A673 (cell line): ENCODE measurements around the gene WNT3. TPM values are rescaled to one million over a fixed set of nuclear protein-coding genes. Genes with fewer than 3 reads are reported as not detected.

Source experiments
- BruUV-seq: library from RNA; stranded (reverse); fragments of 400-500 nt; replicated peaks from 2 replicates; lab custom pipeline; 2021; lab: Mats Ljungman, UMichigan
- CTCF ChIA-PET: fragments of 300-600 bp; sonication (Branson Sonifier 250); formaldehyde crosslinking; loops from one replicate; lab custom pipeline; 2022; ENCODE audit warnings: antibody characterized with exemption; lab: Charles Lee
- POLR2A ChIA-PET: fragments of 300-600 bp; sonication (Branson Sonifier 250); formaldehyde crosslinking; loops from one replicate; lab custom pipeline; 2022; ENCODE audit warnings: antibody characterized with exemption; ENCODE audit not compliant: low non-redundant PET; lab: Charles Lee
- DNase-seq: peaks from one replicate; pipeline ENCODE4 v3.0.0-alpha.2; 2015; ENCODE audit warnings: low spot score
- H3K27ac ChIP-seq: fragments of 200-600 bp; sonication (generic); 2 replicates; pipeline ENCODE4 v1.5.1; 2016; ENCODE audit warnings: mixed run types, low read depth, mild to moderate bottlenecking, mixed read lengths, antibody characterized with exemption, low read length; ENCODE audit not compliant: poor library complexity, severe bottlenecking
- H3K27me3 ChIP-seq: fragments of 200-600 bp; sonication (generic); replicated peaks from 2 replicates; pipeline ENCODE4 v1.6.1; 2017; ENCODE audit warnings: mixed run types, low read depth, mild to moderate bottlenecking, mixed read lengths, antibody characterized with exemption, low read length; ENCODE audit not compliant: insufficient read depth, poor library complexity
- H3K36me3 ChIP-seq: fragments of 200-600 bp; sonication (generic); 2 replicates; pipeline ENCODE4 v1.6.1; 2016; ENCODE audit warnings: mixed run types, mild to moderate bottlenecking, mixed read lengths, antibody characterized with exemption, low read length; ENCODE audit not compliant: insufficient read depth, poor library complexity, severe bottlenecking
- H3K4me1 ChIP-seq: fragments of 200-600 bp; sonication (generic); 2 replicates; pipeline ENCODE4 v1.6.1; 2017; ENCODE audit warnings: mixed run types, mild to moderate bottlenecking, mixed read lengths, antibody characterized with exemption, low read length; ENCODE audit not compliant: insufficient read depth, poor library complexity, severe bottlenecking
- H3K4me3 ChIP-seq: fragments of 200-600 bp; sonication (generic); 2 replicates; pipeline ENCODE4 v1.5.1; 2016; ENCODE audit warnings: low read depth, mixed run types, mild to moderate bottlenecking, mixed read lengths, low read length; ENCODE audit not compliant: poor library complexity, severe bottlenecking
- H3K9me3 ChIP-seq: fragments of 200-600 bp; sonication (generic); 2 replicates; pipeline ENCODE4 v1.6.1; 2016; ENCODE audit warnings: mixed run types, low read depth, mild to moderate bottlenecking, mixed read lengths, antibody characterized with exemption, low read length; ENCODE audit not compliant: poor library complexity, severe bottlenecking
- CTCF ChIP-seq: fragments of 300-800, 200-600 bp; sonication (generic); conservative IDR thresholded peaks from 2 replicates; pipeline ENCODE4 v1.5.1; 2017; ENCODE audit warnings: low read depth, mild to moderate bottlenecking, antibody characterized with exemption, low read length, moderate library complexity, mixed read lengths
- EZH2 ChIP-seq: fragments of 200-600 bp; sonication (generic); IDR thresholded peaks from 2 replicates; pipeline ENCODE4 v1.6.1; 2017; ENCODE audit warnings: borderline replicate concordance, low read depth, mild to moderate bottlenecking, mixed read lengths, antibody characterized with exemption, low read length; ENCODE audit not compliant: poor library complexity, severe bottlenecking
- intact Hi-C: fragments of 100-400 bp; cut with micrococcal nuclease; formaldehyde crosslinking; loops from one replicate; pipeline ENCODE4 v1.10.0; 2022; ENCODE audit not compliant: unreplicated experiment
- total RNA-seq: library from RNA; stranded (reverse); gene quantifications from 2 replicates; pipeline ENCODE4 v1.2.3, GENCODE V29; 2021

The WNT3 gene
- total RNA-seq, 1 experiment from 2014 or later = 1.3 TPM

DNA sequence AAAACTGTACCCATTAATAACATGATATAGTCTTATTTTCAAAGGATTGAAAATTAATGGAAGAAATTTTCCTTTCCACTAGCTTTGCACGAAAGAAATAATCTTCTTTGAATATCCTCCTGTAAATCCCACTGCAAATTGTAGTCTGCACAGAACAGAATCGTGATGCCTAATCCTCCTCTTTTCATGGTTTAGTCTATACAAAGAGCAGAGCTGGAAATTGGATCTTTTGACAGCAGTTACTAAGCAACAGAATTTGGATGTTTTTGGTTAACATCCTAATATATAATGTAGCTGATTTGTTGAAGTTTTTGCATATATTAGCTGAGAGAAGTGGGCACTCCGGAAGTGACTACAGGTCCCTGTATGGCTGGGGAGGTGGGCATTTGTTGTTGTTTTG, 98.6 kb downstream of the WNT3 start:
- no peak overlapping the region for H3K27ac ChIP-seq
- no TSS peak for BruUV-seq
- H3K9me3 ChIP-seq = no peaks in the 10 kb centered on the region
- TF ChIP-seq EZH2 = no peak
- no peak for TF ChIP-seq CTCF
- ChIA-PET POLR2A (interaction anchor here (0.6 kb wide), 1 partner anchor 909 kb away, joined by 3 read pairs; no protein-coding TSS in a partner anchor), CTCF (no interaction called here)
- H3K4me1 ChIP-seq = no peaks in the 10 kb centered on the region
- H3K4me3 ChIP-seq = no peak overlapping the region
- peak; percentile 4 for DNase-seq
- no peaks in the 10 kb centered on the region for H3K36me3 ChIP-seq
- no peaks in the 10 kb centered on the region for H3K27me3 ChIP-seq
- intact Hi-C loops = no loop called here

GRCh38 chr17:46717999-46718398, 100.5 kb downstream of the WNT3 start:
- Histone ChIP-seq H3K4me1 (no peaks in the 10 kb centered on the region), H3K9me3 (no peaks in the 10 kb centered on the region), H3K27ac (no peak overlapping the region), H3K4me3 (no peak overlapping the region), H3K36me3 (no peaks in the 10 kb centered on the region), H3K27me3 (no peaks in the 10 kb centered on the region)
- ChIA-PET CTCF (no interaction called here), POLR2A (no interaction called here)
- intact Hi-C loops = no loop called here
- no peak for DNase-seq
- BruUV-seq = no TSS peak
- TF ChIP-seq CTCF = no peak
- no peak for TF ChIP-seq EZH2

Other genes with a start within 250 kb of the WNT3 start
- gene ARL17A, start 239.0 kb downstream of the WNT3 start, total RNA-seq = 12.9 and 16.0 TPM in 2 replicates
- 30.9 and 35.9 TPM in 2 replicates for gene NSF, start 228.0 kb downstream of the WNT3 start, total RNA-seq
- not detected in 2 replicates for gene WNT9B, start 32.9 kb upstream of the WNT3 start, total RNA-seq
- gene GOSR2, start 104.5 kb upstream of the WNT3 start, total RNA-seq = 34.5 and 36.7 TPM in 2 replicates
- not detected in 2 replicates for gene RPRML, start 160.6 kb upstream of the WNT3 start, total RNA-seq